HCT116 (cell line): ENCODE measurements around the gene UROD. TPM values are rescaled to one million over a fixed set of nuclear protein-coding genes. Genes with fewer than 3 reads are reported as not detected.

ENCODE experiments used
- ATAC-seq: fragments of 200-7000 bp; cut with Tn5 transposase; 2 replicates; pipeline ENCODE4 v1.9.1; 2020; ENCODE audit warnings: mild to moderate bottlenecking, moderate library complexity
- BruUV-seq: library from RNA; stranded (reverse); fragments of 400-500 nt; replicated peaks from 2 replicates; lab custom pipeline; 2021; lab: Mats Ljungman, UMichigan
- CTCF ChIA-PET: fragments of 300-600 bp; sonication (Branson Sonifier 250); formaldehyde crosslinking; loops from one replicate; lab custom pipeline; 2021; ENCODE audit warnings: antibody characterized with exemption; lab: Charles Lee
- POLR2A ChIA-PET: fragments of 300-600, 350-600 bp; sonication (Branson Sonifier 250); formaldehyde crosslinking; loops from one replicate; lab custom pipeline; 2021; ENCODE audit warnings: antibody characterized with exemption; lab: Charles Lee
- RAD21 ChIA-PET, 2 experiments: fragments of 300-600 bp; sonication (Branson Sonifier 250); formaldehyde crosslinking; loops; one replicate each; lab custom pipeline; 2023; ENCODE audit warnings: low total read pairs in 2 of 2; ENCODE audit not compliant: uncharacterized antibody in 2 of 2, unreplicated experiment in 2 of 2, low non-redundant PET in 1 of 2; lab: Charles Lee
- DNase-seq: peaks from one replicate; pipeline ENCODE4 v3.0.0-alpha.2; 2010; ENCODE audit warnings: low read depth, low spot score
- H2AFZ ChIP-seq: fragments of 200-600 bp; shearing (Covaris generic), sonication (generic); 2 replicates; pipeline ENCODE4 v1.6.1; 2017; ENCODE audit warnings: low read depth, mixed run types, mixed read lengths, antibody characterized with exemption, low read length; ENCODE audit not compliant: poor library complexity, severe bottlenecking
- H3K27ac ChIP-seq: 2 replicates; pipeline ENCODE4 v1.5.1; 2012; ENCODE audit warnings: low read depth, low read length
- H3K27me3 ChIP-seq: fragments of 200-600 bp; sonication (generic); 2 replicates; pipeline ENCODE4 v1.6.1; 2016; ENCODE audit warnings: mixed run types, low read length, mixed read lengths; ENCODE audit not compliant: insufficient read depth
- H3K36me3 ChIP-seq, 2 experiments: fragments of 200-500 bp in 1 of 2; fragments of 200-600 bp in 1 of 2; sonication (Bioruptor generic) in 1 of 2; sonication (generic) in 1 of 2; 2 replicates each; pipeline versions ENCODE4 v1.5.1 to v1.6.1; 2014 to 2016; ENCODE audit warnings: low read length in 2 of 2, inconsistent platforms in 1 of 2, mixed read lengths in 1 of 2, mixed run types in 1 of 2; ENCODE audit not compliant: insufficient read depth in 2 of 2, control insufficient read depth in 1 of 2
- H3K4me1 ChIP-seq, 2 experiments: fragments of 200-600 bp in 1 of 2; sonication (generic) in 1 of 2; 2 replicates each; pipeline versions ENCODE4 v1.5.1 to v1.6.1; 2012 to 2017; ENCODE audit warnings: low read length in 2 of 2, inconsistent platforms in 1 of 2, mild to moderate bottlenecking in 1 of 2, mixed read lengths in 1 of 2, mixed run types in 1 of 2, moderate library complexity in 1 of 2; ENCODE audit not compliant: insufficient read depth in 2 of 2, control insufficient read depth in 1 of 2
- H3K4me2 ChIP-seq: fragments of 200-600 bp; sonication (generic); 2 replicates; pipeline ENCODE4 v1.6.1; 2017; ENCODE audit warnings: mixed run types, low read length, mixed read lengths
- H3K4me3 ChIP-seq, 2 experiments: fragments of 200-600 bp in 1 of 2; sonication (generic) in 1 of 2; replicated peaks in 1 of 2; 2 replicates each; pipeline ENCODE4 v1.5.1; 2011 to 2016; ENCODE audit warnings: low read length in 2 of 2, control low read depth in 1 of 2, low read depth in 1 of 2, mild to moderate bottlenecking in 1 of 2, mixed read lengths in 1 of 2, mixed run types in 1 of 2
- H3K79me2 ChIP-seq: fragments of 200-600 bp; sonication (generic); 2 replicates; pipeline ENCODE4 v1.6.1; 2017; ENCODE audit warnings: mild to moderate bottlenecking, mixed run types, low read length, moderate library complexity, mixed read lengths; ENCODE audit not compliant: insufficient read depth
- H3K9ac ChIP-seq: fragments of 200-600 bp; sonication (generic); 2 replicates; pipeline ENCODE4 v1.6.1; 2016; ENCODE audit warnings: low read length, mixed read lengths
- H3K9me2 ChIP-seq: fragments of 200-600 bp; sonication (generic), shearing (Covaris generic); 2 replicates; pipeline ENCODE4 v1.6.1; 2017; ENCODE audit warnings: mixed run types, mild to moderate bottlenecking, moderate library complexity; ENCODE audit not compliant: insufficient read depth
- H3K9me3 ChIP-seq, 2 experiments: fragments of 200-500 bp in 1 of 2; fragments of 200-600 bp in 1 of 2; sonication (Bioruptor generic) in 1 of 2; sonication (generic) in 1 of 2; 2 replicates each; pipeline ENCODE4 v1.6.1; 2014 to 2017; ENCODE audit warnings: low read length in 2 of 2, mixed read lengths in 2 of 2, inconsistent platforms in 1 of 2, low read depth in 1 of 2, mild to moderate bottlenecking in 1 of 2, mixed run types in 1 of 2, moderate library complexity in 1 of 2; ENCODE audit not compliant: control insufficient read depth in 1 of 2, insufficient read depth in 1 of 2
- H4K20me1 ChIP-seq: fragments of 200-600 bp; sonication (generic), shearing (Covaris generic); 2 replicates; pipeline ENCODE4 v1.6.1; 2017; ENCODE audit warnings: mixed run types, mild to moderate bottlenecking, moderate library complexity; ENCODE audit not compliant: insufficient read depth
- CBX3 ChIP-seq: IDR thresholded peaks from 2 replicates; pipeline ENCODE4 v1.6.1; 2012; ENCODE audit warnings: low read depth
- CTCF ChIP-seq, 3 experiments: fragments of 200-600 bp in 1 of 3; sonication (generic) in 1 of 3; IDR thresholded peaks in 2 of 3; conservative IDR thresholded peaks in 1 of 3; 2 replicates each; pipeline ENCODE4 v1.5.1; 2012 to 2017; ENCODE audit warnings: low read depth in 2 of 3, low read length in 2 of 3, antibody characterized with exemption in 1 of 3, borderline replicate concordance in 1 of 3, control low read depth in 1 of 3, mild to moderate bottlenecking in 1 of 3, mixed read lengths in 1 of 3, mixed run types in 1 of 3, moderate library complexity in 1 of 3; ENCODE audit not compliant: insufficient read depth in 1 of 3
- EZH2phosphoT487 ChIP-seq: fragments of 200-600 bp; IDR thresholded peaks from 2 replicates; pipeline ENCODE4 v1.6.1; 2018; ENCODE audit warnings: antibody characterized with exemption, borderline replicate concordance
- FOSL1 ChIP-seq: IDR thresholded peaks from 2 replicates; pipeline ENCODE4 v1.6.1; 2012; ENCODE audit warnings: low read depth
- JUND ChIP-seq: IDR thresholded peaks from 2 replicates; pipeline ENCODE4 v1.6.1; 2012
- POLR2AphosphoS5 ChIP-seq: IDR thresholded peaks from 2 replicates; pipeline ENCODE4 v1.6.1; 2011; ENCODE audit warnings: mild to moderate bottlenecking, low read depth, low read length, moderate library complexity
- REST ChIP-seq: IDR thresholded peaks from 2 replicates; pipeline ENCODE4 v1.6.1; 2012; ENCODE audit warnings: low read depth
- TCF7L2 ChIP-seq: IDR thresholded peaks from 2 replicates; pipeline ENCODE4 v1.7.0; 2011; ENCODE audit warnings: borderline replicate concordance, inconsistent platforms; ENCODE audit not compliant: insufficient read depth, insufficient read length; ENCODE audit errors: extremely low read depth
- ZBTB33 ChIP-seq: IDR thresholded peaks from 2 replicates; pipeline ENCODE4 v1.6.1; 2011; ENCODE audit warnings: mild to moderate bottlenecking, low read length, moderate library complexity; ENCODE audit not compliant: insufficient replicate concordance; ENCODE audit errors: extremely low read depth
- intact Hi-C: fragments of 100-400 bp; cut with micrococcal nuclease; formaldehyde crosslinking; loops from 2 replicates; pipeline ENCODE4 v1.10.0; 2022
- total RNA-seq: library from RNA; stranded (reverse); gene quantifications from one replicate; pipeline ENCODE4 v1.2.1, GENCODE V29; 2021; ENCODE audit not compliant: unreplicated experiment

The UROD gene
- total RNA-seq, 1 experiment from 2014 or later, result 73.7 TPM

- no TSS peak for BruUV-seq
- Histone ChIP-seq H2AFZ (no peak overlapping the region), H3K9ac (no peak overlapping the region), H4K20me1 (no peaks in the 10 kb centered on the region), H3K27me3 (no peaks in the 10 kb centered on the region), H3K9me3 (no peaks in the 10 kb centered on the region), H3K36me3 (peaks cover 5 to 9% of the 10 kb centered on the region in 2 experiments; a peak in 3 of 4 replicates), H3K4me2 (no peak overlapping the region), H3K9me2 (no peaks in the 10 kb centered on the region), H3K4me3 (no peak overlapping the region), H3K27ac (no peak overlapping the region), H3K4me1 (no peaks in the 10 kb centered on the region), H3K79me2 (no peaks in the 10 kb centered on the region)
- RAD21 ChIA-PET, result no interaction called here
- ATAC-seq, result no peak
- no peak for TF ChIP-seq CTCF (IDR thresholded peaks at IDR 0.05 in 2 of 3, conservative IDR thresholded peaks at IDR 0.05 in 1 of 3; ENCODE audit: borderline replicate concordance in 1 of 3, insufficient read depth in 1 of 3, low read depth in 2 of 3, low read length in 2 of 3)
- no peak for TF ChIP-seq POLR2AphosphoS5
- TF ChIP-seq REST, result no peak
- no peak for TF ChIP-seq FOSL1
- TF ChIP-seq EZH2phosphoT487, result no peak
- no peak for TF ChIP-seq CBX3
- no peak for TF ChIP-seq JUND
- TF ChIP-seq TCF7L2, result no peak
- no peak for TF ChIP-seq ZBTB33
- no peak for DNase-seq
- intact Hi-C loops, result no loop called here
- POLR2A ChIA-PET, result interaction anchor here (0.9 kb wide), 1 partner anchor 9 kb away, joined by 3 read pairs; the partner anchor contains the start of gene UROD
- CTCF ChIA-PET, result no interaction called here
Measured at GRCh38 chr1:45002650-45003645, 9.1 kb upstream of the UROD start.
